Tibial nerve (tissue), 4 donors: ENCODE results near the gene TFRC.

ENCODE experiments used
- CTCF ChIP-seq, 5 experiments: fragments of 200-600 bp in 3 of 5; fragments of 450-650 bp in 2 of 5; sonication (generic) in 3 of 5; IDR thresholded peaks; one replicate each; pipeline ENCODE4 v1.5.1; 2016 to 2019; ENCODE audit warnings: antibody characterized with exemption in 5 of 5, mild to moderate bottlenecking in 3 of 5, moderate library complexity in 2 of 5
- EP300 ChIP-seq, 2 donors: sonication (generic); formaldehyde crosslinking; IDR thresholded peaks; one replicate each; pipeline ENCODE4 v1.6.1; 2017; ENCODE audit warnings: antibody characterized with exemption in 2 of 2, mild to moderate bottlenecking in 1 of 2
- POLR2A ChIP-seq, 2 donors: fragments of 450-650 bp; IDR thresholded peaks; one replicate each; pipeline ENCODE4 v1.6.1; 2017; ENCODE audit warnings: antibody characterized with exemption in 2 of 2, mild to moderate bottlenecking in 2 of 2, moderate library complexity in 2 of 2

GRCh38 chr3:196009456-196009855 is 72.4 kb downstream of the TFRC start:
- TF ChIP-seq POLR2A (IDR thresholded peaks at IDR 0.05) (no peak), EP300 (IDR thresholded peaks at IDR 0.05) (no peak), CTCF (IDR thresholded peaks at IDR 0.05) (no peak)
